Upper lobe of right lung (tissue), 1 donor: ENCODE results near the gene PTCD1. TPM values are rescaled to one million over a fixed set of nuclear protein-coding genes. Genes with fewer than 3 reads are reported as not detected.

ENCODE experiments used
- ATAC-seq: fragments of 200-7000 bp; cut with Tn5 transposase; one replicate; pipeline ENCODE4 v1.9.1; 2020; ENCODE audit warnings: mild to moderate bottlenecking, moderate library complexity
- DNase-seq: peaks from one replicate; pipeline ENCODE4 v3.0.0-alpha.2; 2020
- H3K27ac ChIP-seq: fragments of 200-600 bp; one replicate; pipeline ENCODE4 v1.8.0; 2022
- H3K27me3 ChIP-seq: fragments of 200-600 bp; one replicate; pipeline ENCODE4 v1.8.0; 2022; ENCODE audit warnings: mild to moderate bottlenecking
- H3K36me3 ChIP-seq: fragments of 200-600 bp; one replicate; pipeline ENCODE4 v1.8.0; 2022
- H3K4me1 ChIP-seq: fragments of 200-600 bp; one replicate; pipeline ENCODE4 v1.8.0; 2022
- H3K4me3 ChIP-seq: fragments of 200-600 bp; one replicate; pipeline ENCODE4 v1.8.0; 2022; ENCODE audit warnings: mild to moderate bottlenecking
- H3K9me3 ChIP-seq: fragments of 200-600 bp; one replicate; pipeline ENCODE4 v1.8.0; 2022
- CTCF ChIP-seq: fragments of 200-600 bp; IDR thresholded peaks from one replicate; pipeline ENCODE4 v1.8.0; 2022; ENCODE audit warnings: antibody characterized with exemption
- intact Hi-C: fragments of 100-400 bp; cut with DNase I; formaldehyde crosslinking; loops from one replicate; pipeline ENCODE4 v1.11.0; 2022
- total RNA-seq: library from RNA; stranded (reverse); fragmentation: NEBNext Ultra II Directional; extraction: Animal tissue kit (Norgen Biotek cat#: 25700); gene quantifications from one replicate; pipeline ENCODE4 v1.2.1, GENCODE V29; 2021
- donor health status: DM: no; HTN: yes; CAD: no; lungs with severe emphysema.

The PTCD1 gene
- total RNA-seq, 1 donor from 2014 or later = 7.5 TPM

GRCh38 chr7:99399597-99399996 lies 39.0 kb downstream of the PTCD1 start:
- Histone ChIP-seq H3K9me3 (no peaks in the 10 kb centered on the region), H3K36me3 (peaks cover 88% of the 10 kb centered on the region), H3K4me1 (peaks cover 13% of the 10 kb centered on the region), H3K27ac (no peak overlapping the region), H3K4me3 (no peak overlapping the region), H3K27me3 (no peaks in the 10 kb centered on the region)
- ATAC-seq = peak; percentile 69
- TF ChIP-seq CTCF = peak; percentile 18
- no peak for DNase-seq
- intact Hi-C loops = no loop called here

GRCh38 chr7:99398891-99399445 lies 39.6 kb downstream of the PTCD1 start:
- H3K36me3 ChIP-seq = peaks cover 94% of the 10 kb centered on the region
- peaks cover 9% of the 10 kb centered on the region for H3K4me1 ChIP-seq
- H3K9me3 ChIP-seq = no peaks in the 10 kb centered on the region
- ATAC-seq (no peak), DNase-seq (no peak)
- intact Hi-C loops = no loop called here
- H3K27ac ChIP-seq = no peak overlapping the region
- no peak overlapping the region for H3K4me3 ChIP-seq
- H3K27me3 ChIP-seq = no peaks in the 10 kb centered on the region
- no peak for TF ChIP-seq CTCF

GRCh38 chr7:99397297-99397983 lies 41.2 kb downstream of the PTCD1 start:
- Histone ChIP-seq H3K36me3 (peaks cover 86% of the 10 kb centered on the region), H3K9me3 (no peaks in the 10 kb centered on the region), H3K4me3 (no peak overlapping the region), H3K27ac (no peak overlapping the region), H3K4me1 (peaks cover 13% of the 10 kb centered on the region), H3K27me3 (no peaks in the 10 kb centered on the region)
- no peak for TF ChIP-seq CTCF
- DNase-seq (no peak), ATAC-seq (no peak)
- intact Hi-C loops = no loop called here

- Histone ChIP-seq H3K27me3 (no peaks in the 10 kb centered on the region), H3K9me3 (no peaks in the 10 kb centered on the region), H3K4me1 (peaks cover 18% of the 10 kb centered on the region), H3K4me3 (no peak overlapping the region), H3K27ac (no peak overlapping the region), H3K36me3 (peaks cover 87% of the 10 kb centered on the region)
- TF ChIP-seq CTCF = no peak
- DNase-seq (no peak), ATAC-seq (no peak)
- intact Hi-C loops = no loop called here
Observed at GRCh38 chr7:99396418-99397296, 41.9 kb downstream of the PTCD1 start.

- H3K36me3 ChIP-seq = peaks cover 89% of the 10 kb centered on the region
- TF ChIP-seq CTCF = no peak
- no peak for ATAC-seq
- no peaks in the 10 kb centered on the region for H3K27me3 ChIP-seq
- H3K27ac ChIP-seq = no peak overlapping the region
- H3K4me3 ChIP-seq = no peak overlapping the region
- H3K4me1 ChIP-seq = peaks cover 18% of the 10 kb centered on the region
- intact Hi-C loops = no loop called here
- DNase-seq = no peak
- H3K9me3 ChIP-seq = no peaks in the 10 kb centered on the region
Observed at GRCh38 chr7:99395616-99396327, 42.8 kb downstream of the PTCD1 start.
